HG03066 (cell line): Measurements from ENCODE around the gene TAP1.
A peak's percentile ranks its signal among the peaks of the same experiment; 100 is the strongest.

Source experiments
- ATAC-seq: cut with Tn5 transposase; IDR thresholded peaks from one replicate; pipeline ENCODE4 v1.9.1; 2021; ENCODE audit warnings: low read depth; ENCODE audit not compliant: unreplicated experiment

TAP1 gene

DNA sequence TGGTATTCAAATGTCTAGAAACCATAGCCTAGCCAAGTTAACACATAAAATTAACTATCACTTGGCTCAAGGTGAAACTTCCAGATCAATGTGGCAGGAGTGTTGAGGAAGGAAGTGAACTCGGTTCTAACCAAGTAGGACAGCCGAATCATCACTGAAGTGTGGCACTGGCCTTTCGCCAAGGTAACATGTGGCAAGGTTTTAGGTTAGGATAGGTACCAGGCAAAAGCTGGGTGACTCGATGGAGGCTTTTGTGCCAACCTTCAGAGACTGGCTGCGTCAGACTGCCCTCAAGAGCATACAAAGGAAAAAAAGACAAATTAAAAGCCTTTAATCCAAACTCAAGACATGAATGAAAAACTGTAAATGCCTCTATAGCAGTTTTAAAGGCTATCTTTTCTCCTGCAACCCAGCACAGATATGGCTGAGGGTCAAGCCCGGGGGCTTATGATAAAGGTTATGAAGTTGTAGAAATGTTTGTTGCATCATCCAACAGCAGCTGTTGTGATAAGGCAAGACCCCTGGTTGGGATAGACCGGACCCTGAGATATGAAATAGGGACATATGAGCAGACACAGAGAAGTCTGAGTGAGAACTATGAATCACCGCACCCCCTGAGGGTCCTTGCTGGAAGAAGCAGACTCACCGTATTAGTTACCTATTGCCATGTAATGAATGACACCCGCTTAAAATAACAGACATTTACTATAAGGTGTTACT is 12.4 kb upstream of the TAP1 start:
- no peak for ATAC-seq

DNA sequence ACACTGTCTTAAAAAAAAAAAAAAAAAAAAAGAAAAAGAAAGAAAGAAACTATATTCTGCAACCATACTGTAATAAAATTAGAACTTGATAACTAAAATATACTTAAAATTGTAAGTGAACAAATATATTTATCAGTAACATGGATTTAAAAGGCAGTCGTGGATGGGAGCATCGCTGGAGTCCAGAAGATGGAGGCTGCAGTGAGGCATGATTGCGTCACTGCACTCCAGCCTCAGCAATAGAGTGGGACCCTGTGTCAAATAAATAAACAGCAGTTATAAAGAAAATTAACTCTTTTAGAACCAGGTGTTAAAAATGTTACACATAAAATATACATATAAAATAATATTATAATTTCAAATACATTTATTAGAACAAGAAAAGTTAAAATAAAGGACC is 9.2 kb upstream of the TAP1 start:
- ATAC-seq, result no peak

DNA sequence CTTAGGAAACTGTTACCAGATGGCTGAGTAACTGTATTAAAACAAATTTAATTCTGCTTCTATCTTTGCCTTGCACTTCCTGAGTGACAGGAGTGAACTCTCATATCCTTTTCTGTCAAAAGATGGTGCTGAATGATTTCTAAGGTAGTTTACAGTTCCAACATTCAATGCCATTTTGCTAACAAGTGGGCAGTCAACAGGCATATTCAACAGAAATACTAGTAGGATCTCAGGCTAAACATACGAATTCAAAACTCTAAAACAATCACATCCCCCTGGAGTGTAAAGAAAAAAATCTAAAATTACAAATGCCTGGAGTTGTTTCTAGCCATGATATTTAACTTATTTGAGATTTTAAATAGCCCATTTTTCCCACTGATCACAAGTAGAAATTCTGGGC is 7.2 kb upstream of the TAP1 start:
- no peak for ATAC-seq

DNA sequence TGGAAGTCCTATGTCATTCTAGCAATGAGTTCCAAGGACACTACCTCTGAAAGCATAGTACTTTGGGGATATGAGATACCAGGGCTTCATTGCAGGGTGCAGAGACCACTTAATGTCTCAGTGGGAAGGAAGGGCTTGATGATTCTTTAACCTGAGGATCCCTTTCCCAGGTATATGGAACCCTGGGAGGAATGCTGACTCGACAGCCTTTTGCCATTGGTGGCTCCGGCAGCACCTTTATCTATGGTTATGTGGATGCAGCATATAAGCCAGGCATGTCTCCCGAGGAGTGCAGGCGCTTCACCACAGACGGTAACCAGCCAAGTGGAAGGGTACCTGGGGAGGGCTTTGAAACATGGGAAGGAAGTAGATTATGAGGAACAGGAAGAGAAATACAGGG is 4.7 kb upstream of the TAP1 start:
- no peak for ATAC-seq

DNA sequence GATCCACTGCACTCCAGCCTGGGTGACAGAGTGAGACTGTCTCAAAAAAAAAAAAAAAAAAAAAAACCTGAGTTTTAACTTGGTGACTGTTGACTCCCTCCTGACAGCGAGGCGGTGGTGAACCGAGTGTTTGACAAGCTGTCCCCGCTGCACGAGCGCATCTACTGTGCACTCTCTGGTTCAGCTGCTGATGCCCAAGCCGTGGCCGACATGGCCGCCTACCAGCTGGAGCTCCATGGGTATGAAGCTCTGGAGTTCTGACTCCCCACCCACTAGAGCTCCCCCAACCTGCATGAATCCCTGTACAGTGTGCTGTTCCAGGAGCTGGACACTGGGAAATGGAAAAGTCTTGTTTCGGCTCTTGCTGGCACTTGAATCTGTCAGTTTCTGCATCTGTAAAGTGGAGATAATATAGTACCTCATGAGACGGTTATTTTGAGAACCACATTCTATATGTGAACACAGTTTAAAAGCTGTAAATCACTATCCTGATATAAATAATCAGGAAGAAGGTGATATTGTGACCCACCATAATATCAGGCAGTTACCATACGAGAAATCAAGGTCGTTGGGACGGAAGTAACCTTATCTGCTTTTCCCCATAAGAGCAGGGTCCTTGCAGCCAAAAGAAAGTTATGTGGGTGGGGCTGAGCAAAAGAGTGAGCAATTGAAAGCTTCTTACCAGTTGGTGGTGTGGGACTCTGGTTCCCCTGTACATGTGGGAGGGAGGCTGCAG is 3.8 kb upstream of the TAP1 start:
- no peak for ATAC-seq

DNA sequence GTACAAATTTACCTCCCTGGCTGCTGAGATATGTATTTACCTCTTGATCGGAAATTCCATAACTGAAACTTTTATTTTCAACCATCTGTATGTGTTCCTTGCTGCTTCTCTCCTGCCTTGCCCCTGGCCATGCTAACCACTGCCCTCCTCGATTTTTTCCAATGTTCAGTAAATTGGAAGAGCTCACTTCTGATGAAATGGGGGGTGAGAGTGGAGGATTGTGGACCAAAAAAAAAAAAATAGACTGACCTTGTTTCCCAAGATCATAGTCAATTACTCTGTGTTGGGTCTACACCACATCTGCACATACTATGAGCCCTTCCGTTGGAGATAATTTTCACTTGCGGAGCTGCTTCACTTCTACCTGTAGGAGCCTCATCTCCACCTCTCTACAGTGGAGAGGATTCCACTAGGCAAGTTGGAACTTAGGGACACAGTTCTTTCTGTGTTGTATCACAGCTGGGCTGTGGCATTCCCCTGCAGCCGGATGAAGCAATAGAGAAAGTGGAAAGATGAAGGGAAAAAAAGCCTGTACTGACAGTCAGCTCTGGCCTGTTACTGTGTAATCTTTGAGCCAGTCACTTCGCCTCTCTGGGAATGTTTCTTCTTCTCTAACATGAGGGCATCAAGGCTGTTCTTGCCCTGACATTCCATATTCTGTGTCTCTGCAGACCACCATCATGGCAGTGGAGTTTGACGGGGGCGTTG is 2.1 kb upstream of the TAP1 start:
- no peak for ATAC-seq

DNA sequence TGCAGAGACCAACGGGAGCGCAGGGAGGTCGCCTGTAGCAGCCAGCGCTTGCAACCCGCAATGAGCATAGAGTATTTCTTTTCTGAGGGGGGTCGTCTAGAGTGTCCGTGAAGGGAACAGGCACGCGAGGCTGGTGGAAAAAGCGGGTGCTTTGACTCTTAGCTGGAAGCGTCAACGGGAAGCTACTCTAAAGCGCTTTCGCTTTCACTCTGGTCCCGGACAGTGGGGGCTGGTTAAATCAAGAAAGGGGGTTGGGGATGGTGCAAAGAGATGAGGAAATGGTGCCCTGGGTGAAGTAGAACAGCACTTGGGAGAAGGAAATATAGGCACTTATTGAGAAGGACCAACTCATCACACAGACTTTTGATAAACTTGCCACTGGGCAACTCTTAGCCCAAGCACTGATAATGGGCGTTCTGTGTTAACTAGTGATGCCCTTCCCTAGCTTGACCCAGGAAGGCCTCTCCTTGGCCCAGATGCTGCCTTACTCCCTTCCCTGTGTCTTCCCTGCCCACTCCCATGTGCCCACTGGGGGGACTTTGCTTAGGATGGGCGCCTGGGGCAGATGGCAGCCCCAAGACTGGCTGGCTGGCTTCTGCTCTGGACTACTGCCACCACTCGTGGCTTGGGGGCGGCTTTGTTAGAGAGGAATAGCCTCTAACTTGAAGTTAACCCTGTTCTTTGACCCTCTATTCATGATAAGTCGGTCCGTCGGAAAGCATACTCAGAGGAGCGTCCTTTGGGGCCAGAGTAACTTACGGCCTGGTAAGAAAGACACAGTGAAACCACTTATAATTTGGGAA is 1.1 kb upstream of the TAP1 start:
- peak; percentile 22 for ATAC-seq

DNA sequence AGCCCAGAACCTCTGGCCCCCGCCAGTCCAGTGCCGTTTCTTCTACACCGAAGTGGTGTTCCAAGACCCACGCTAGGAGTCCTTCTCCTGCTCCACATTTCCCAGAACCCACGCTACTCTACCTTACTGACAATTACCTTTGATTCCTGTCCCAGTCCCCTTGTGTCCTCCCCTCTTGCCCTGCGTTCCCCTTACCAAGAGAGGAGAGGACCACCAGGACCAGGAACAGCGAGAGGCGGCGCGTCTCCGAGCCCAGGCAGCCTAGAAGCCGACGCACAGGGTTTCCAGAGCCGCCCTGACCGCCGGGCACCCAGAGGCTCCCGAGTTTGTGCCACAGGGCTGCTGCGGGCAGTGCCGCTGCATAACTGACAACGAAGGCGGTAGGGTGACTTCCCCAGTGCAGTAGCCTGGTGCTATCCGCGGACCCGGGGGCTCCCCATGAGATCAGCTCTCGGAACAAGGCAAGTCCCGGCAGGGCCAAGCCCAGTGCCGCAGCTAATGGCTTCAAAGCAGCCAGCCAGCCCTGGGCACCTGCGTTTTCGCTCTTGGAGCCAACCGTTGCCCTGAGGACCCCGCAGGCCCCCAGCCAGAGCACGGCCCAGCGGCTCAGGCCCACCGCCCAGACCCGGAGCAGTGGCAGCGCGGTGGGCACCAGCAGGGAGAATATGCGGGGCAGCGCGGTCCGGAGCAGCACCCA is 512 bp downstream of the TAP1 start:
- ATAC-seq, result peak; percentile 17

DNA sequence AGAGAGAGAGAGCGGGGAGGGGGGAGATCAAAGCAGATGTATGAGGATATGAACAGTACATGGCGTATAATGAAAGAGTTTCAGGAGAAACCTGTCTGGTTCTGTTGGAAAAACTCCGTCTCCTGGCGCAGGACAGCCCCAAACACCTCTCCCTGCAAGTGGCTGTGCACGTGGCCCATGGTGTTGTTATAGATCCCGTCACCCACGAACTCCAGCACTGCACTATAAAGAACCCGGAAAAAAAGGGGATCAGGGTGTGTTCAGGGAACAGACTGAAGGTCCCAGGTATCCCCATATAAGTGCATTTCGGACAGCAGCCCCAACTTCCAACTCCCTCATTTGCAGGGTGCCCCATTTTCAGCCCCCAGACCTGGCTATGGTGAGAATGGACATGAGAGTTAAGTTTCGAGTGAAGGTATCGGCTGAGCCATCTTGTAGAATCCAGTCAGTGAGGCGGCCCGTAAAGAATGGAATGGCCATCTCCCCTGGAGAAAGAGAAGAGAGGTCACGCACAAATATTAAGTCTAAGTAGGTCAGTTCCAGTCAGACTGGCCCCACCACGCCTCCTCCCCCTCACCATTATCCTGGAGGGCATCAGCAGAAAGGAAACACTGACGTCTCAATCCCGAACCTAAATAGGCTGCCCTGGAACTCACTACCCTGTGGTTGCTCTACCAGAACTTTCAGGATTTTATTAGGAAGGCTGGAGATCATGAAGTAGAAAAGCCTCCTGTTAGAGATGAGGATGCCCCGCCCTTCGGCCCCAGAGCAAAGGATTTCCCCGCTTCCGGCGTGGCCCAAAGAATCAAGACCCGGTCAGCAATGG is 1.3 kb downstream of the TAP1 start:
- no peak for ATAC-seq

DNA sequence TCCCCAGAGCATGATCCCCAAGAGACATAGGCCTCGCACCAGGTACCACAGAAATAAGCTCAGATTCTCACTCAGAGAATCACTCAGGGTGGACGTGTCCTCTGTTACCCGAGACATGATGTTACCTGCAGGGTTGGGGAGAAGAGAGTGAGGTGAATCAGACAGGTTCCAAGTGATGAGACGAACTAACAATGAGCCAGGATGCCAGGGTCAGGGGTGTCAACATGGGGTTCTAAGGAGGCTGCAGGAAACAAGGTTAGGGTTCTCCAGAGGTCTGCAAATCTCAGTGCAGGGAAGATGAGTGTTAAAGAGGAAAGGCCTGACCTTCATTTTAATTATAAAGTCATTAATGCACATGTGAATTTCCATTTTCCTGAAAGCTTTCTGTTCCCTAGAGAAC is 2.5 kb downstream of the TAP1 start:
- ATAC-seq, result no peak

DNA sequence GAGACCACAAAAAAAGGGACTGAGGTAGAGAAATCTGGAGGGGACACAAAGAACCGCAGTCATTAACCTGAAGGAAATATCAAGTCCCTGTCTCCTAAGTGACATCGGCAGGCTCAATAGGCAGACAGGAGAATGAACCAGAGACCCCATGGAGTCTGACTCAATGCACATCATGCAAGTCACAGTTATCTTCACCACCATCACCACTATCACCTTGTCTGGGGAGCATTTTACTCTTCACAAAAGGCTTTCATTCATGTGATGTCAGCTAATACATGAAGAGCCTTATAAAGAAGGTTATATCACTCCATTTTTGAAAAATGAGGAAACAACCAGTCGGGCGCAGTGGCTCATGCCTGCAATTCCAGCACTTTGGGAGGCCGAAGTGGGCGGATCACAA is 4.4 kb downstream of the TAP1 start:
- no peak for ATAC-seq

DNA sequence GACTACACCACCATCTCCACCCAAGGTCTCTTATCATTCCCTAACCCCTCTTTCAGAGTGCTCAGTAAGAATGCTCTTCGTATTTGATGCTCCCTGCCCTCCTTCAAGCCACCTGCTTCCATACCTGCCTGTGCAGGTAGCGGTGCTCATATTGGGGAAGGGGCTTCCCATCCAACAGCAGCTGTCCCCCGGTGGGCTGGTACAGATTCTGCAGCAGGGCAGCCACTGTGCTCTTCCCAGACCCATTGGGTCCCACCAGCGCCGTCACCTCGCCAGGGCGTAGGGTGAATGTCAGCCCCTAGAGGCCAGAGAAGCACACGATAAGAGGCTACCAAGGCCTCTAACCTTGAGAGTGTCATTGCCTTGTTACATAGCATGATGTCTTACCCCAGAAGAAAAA is 5.7 kb downstream of the TAP1 start:
- no peak for ATAC-seq

DNA sequence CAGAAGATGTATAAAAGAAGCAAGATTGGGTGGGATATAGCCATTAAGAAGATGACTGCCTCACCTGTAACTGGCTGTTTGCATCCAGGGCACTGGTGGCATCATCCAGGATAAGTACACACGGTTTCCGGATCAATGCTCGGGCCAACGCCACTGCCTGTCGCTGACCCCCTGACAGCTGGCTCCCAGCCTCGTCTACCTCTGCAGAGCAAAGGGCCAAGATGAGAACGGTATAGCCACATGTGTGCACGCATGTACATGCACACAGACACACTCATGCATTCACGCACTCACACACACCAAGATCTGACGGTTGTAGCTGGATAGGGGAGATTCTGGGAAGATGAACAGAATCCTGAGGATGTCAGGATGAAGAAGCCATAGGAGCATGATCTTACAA is 6.5 kb downstream of the TAP1 start:
- ATAC-seq, result no peak

DNA sequence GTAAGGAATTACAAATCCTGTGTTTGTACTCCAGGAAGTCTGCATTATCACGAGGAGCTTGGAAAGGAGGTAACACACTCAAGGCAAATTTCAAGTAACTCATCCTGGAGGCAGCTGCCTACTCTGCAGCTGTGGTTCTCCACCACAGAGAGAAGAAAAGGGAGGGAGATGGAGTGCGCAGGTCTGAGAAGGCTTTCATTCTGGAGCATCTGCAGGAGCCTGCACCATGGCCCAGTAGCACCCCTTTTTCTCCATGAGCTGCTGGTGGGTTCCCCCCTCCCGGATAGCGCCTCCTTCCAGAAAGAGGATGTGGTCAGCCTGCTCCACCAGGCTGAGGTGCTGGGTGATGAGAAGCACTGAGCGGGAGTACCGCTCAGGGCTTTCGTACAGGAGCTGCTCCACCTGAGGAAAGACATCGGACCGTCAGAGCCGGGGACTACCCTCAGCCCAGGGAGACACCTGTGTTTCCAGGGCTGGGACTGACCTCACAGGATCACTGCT is 8.1 kb downstream of the TAP1 start:
- no peak for ATAC-seq

DNA sequence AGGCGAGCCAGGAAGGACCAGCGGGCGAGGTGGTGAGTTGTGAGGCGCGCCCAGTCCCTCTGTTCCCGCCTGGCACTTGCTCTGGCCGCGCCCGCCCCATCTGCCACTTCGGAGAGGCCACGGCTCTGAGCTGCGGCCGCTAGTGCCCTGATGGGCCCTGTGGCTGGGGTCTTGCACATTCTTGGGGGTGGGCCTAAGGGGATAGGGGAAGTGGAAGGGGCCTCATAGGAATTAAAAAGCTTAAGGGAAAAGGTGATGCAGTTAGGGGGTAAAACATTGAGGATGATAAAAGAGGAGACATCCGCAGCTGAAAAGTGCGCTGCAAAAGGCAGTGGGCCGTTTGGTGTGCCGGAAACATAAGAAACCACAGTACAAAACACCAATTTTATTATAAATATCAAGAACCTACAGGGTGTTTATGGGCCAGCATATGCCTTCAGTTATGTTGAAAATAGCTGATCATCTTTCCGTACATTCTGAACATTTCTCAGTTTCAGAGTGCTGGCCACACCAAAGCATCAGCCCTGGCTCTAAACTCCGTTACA is 8.6 kb downstream of the TAP1 start:
- no peak for ATAC-seq

DNA sequence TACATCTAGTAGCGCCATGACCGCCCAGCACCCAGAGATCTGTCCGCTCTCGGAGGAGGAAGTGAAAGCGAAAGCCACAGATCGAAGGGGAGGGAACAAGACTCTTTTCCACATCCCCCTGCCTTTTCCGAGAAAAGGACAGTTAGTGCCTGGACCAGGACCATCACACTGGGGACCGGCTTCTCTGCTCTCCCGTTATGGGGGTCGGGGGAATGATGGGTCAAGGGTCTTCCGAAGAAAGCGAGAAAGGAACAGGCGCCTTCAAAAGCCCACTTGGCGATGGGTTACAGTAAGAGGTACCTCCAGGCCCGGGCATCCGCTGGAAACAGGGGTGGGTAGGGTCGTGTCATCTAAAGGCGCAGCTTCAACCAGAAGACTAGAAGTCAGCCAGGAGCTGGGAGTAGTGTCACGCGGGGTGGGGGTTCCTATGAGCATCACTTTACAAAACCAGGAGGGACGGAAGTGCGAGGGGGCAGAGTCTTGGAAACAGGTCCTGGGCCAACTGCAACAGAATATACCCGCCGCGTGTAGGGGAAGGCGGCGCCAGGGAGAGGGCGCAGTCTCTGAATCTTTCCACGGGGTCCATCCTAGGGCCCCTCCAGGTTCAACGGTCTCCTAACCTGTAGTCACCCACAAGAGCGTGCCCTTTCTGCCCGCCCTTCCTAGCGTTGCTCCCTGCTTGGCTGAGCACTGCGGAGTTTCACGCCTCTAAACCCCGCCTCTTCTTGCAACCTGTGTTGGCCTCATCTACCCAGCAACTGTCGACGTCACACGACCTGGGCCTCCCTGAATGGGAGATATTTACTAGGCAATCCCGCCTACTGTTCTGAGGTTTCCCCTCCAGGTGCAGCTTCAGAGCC is 9.3 kb downstream of the TAP1 start, which contains the start of gene PSMB8:
Gene PSMB8, minus strand, starts transcription at position 69 of the 860 bp plus-strand sequence. Its CDS starts 51 bp downstream, at position 18.
- peak; percentile 69 for ATAC-seq

DNA sequence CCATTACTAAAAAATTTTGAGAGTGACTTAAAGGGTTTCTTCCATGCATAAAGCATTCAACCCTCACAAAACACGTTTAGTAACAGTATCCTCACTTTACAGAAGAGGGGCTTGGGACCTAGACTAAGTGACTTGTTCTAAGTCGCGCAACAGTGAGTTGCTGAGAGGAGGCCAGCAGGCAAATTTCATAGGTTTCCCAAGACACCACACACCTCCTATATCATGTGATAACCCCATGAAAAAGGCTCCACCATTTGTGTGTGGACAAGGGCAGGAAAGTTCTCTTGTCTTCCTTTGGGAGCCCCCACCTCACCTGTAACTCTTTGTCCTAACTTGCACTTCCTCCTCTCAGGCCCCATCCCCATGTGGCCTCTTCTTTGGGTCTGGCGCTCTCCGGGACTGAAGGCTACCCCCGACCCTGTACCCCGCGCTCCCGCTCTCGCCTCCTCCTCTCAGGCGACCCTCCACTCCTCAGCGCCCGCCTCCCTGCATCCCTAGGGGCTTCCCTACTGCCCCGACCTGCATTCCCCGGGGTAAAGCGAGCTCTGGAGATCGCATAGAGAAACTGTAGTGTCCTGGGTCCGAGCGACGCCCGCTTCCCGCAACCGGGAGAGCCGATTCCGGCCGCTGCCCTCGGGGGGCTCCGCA is 10.0 kb downstream of the TAP1 start:
- ATAC-seq, result no peak
